Body of pancreas (tissue), 4 donors: ENCODE results near the gene ZDHHC3.

Experiments
- CTCF ChIP-seq, 7 experiments: fragments of 450-650 bp in 4 of 7; fragments of 200-600 bp in 3 of 7; sonication (generic) in 3 of 7; IDR thresholded peaks; one replicate each; pipeline ENCODE4 v1.5.1; 2016 to 2019; ENCODE audit warnings: antibody characterized with exemption in 7 of 7
- POLR2A ChIP-seq, 3 donors: fragments of 450-650 bp; IDR thresholded peaks; one replicate each; pipeline ENCODE4 v1.6.1; 2016; ENCODE audit warnings: antibody characterized with exemption in 3 of 3, mild to moderate bottlenecking in 2 of 3

DNA sequence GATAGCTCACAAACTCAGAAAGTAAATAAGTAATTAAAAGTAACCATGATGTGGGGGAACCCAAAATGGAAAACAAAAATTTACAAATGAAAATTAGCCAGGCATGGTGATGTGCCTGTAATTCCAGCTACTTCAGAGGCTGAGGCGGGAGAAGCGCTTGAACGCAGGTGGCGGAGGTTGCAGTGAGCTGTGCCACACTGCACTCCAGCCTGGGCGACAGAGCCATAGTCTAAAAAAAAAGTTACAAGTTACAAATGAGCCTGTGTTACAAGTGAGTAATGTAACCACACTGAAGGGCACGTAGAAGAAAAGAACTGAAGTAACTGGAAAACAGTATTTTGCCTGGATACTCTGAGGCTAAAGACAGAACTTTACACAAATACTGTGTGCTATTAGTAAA, 11.4 kb upstream of the ZDHHC3 start:
- TF ChIP-seq POLR2A (IDR thresholded peaks at IDR 0.05) (no peak), CTCF (IDR thresholded peaks at IDR 0.05) (no peak)
